Islet precursor cell (in vitro differentiated cells): ENCODE data around the gene TRIM25.
A peak's percentile ranks its signal among the peaks of the same experiment; 100 is the strongest.

Experiments used
- DNase-seq: peaks from one replicate; pipeline ENCODE4 v3.0.0-alpha.2; 2018

Gene TRIM25

GRCh38 chr17:56892333-56892732 is 21.5 kb downstream of the TRIM25 start:
- no peak for DNase-seq

DNA sequence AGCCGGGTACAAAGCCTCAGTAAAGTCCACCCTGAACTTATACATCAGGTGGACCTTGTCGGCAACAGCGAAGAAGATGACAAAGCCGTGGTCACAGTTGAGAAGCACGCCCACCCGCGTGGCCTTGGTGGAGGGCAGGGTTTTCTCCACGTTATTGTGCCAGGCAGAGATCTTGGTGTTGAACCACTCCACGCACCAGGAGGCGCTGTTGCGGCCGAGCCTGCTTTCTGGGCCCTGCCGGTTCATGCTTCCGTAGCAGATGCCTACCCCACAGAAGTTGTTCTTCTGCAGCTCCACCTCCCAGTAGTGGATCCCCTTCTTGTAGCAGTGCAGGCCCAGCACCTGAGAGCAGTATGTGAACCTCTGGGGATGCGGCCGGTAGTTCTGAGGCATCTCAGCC is 22.1 kb downstream of the TRIM25 start:
- peak; percentile 56 for DNase-seq

DNA sequence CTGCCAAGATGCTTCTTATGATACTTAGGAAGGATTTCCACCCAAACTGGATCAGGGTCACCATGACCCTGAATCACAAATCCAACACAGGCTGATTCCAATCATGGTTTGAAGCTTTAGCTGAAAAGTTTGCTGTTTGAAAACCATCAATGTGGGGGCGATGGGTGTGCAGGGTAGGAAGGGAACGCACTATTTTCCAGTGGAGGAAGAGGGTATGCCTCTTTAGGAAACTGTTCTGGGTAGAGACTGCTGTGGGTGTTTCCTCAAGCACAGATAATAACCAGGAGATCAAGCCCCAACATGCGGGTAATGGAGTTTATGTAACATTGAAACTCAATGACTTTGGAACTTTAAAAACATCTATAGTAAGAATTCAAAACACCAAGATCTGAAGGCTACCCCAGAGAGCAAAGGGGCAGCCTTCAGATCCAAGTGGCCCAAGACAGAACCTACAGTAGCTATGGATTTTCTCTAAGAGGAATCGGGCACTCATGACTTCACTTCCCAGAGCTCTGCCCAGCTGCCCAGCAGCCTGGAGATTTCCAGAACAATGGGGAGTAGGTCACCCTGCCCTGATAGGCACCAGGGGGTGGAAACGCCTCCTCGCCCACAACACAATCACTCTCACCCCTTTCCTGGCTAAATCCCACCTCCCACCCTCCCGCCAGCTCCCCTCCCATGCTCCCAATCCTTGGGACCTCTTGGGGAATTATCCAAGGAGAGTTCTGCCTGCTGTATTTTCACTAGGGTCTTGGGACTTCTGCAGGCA is 22.8 kb downstream of the TRIM25 start:
- peak; percentile 34 for DNase-seq

DNA sequence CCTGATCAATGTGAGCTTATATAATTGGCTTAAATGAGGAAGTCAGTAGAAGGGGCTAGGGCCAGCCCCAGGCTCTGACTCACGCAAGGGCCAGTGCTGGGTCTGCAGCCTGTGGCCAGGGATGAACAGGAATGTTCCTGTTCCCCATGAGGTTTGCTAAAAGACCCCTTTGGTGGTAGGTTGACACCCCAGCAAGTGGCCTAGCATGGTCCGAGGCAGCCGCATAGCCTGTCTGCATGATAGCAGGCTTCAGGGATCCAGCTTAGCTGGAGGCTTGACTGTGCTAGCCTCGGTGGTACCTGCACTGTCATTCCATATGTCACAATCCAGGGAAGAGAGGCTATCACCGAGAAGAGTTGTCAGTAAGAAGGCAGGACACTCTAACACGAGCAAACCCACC is 23.5 kb downstream of the TRIM25 start:
- DNase-seq, result peak; percentile 35

DNA sequence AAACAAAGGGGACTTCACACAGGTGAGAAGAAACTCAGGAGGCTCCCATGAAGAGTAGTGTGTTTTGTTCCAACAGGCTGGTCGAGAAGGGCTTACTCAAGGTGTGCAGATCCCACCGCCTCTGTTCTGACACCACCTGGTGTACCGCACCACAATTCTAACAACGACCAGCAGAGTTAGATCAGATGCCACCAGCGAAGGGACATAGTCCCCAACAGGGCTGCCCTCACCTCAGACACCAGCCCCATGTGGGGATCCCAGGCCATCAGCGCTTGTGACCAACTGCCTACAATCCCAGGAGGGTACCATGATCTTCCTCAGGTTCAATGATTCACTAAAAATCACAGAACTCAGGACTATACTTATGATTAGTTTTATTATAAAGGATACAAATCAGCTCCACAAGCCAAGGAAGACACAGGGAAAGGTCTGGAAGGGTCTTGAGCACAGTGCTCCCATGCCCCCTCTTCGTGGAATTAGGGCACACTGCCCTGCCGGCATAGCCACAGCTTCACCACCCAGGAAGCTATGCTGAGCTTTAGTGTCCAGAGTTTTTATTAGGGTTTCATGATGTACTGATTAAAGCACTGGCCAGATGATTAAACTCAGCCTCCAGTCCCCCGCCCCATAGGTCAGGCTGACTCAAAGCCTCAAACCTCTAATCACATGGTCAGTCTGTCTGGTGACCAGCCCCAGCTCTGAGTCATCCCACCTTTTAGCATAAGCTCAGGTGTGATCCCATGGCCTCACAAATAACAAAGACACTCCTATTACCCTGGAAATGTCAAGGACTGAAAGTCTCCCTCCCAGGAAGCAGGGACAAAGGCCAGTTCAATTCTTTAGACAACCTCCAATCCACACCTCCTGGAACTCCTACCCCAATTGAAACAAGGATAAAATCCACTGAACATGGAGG is 26.0 kb downstream of the TRIM25 start:
- DNase-seq, result peak; percentile 74

GRCh38 chr17:56887105-56887504 is 26.7 kb downstream of the TRIM25 start:
- DNase-seq, result no peak

GRCh38 chr17:56886288-56886731 is 27.5 kb downstream of the TRIM25 start:
- DNase-seq, result no peak

DNA sequence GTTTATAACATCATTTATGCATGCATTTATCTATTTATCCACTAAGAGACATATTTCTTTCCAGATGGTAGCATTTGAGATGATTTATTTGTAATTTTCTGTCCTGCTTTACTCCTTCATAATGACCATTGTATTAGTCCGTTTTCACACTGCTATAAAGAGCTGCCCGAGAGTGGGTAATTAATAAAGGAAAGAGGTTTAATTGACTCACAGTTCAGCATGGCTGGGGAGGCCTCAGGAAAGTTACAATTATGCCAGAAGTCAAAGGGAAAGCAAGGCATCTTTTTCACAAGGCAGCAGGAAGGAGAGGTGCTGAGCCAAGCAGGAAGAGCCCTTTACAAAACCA is 28.6 kb downstream of the TRIM25 start:
- DNase-seq, result no peak

- DNase-seq, result no peak
Measured at GRCh38 chr17:56884483-56885311, 29.2 kb downstream of the TRIM25 start.

GRCh38 chr17:56883616-56884015 is 30.2 kb downstream of the TRIM25 start:
- DNase-seq, result no peak

- DNase-seq, result peak; percentile 28
Measured at GRCh38 chr17:56881685-56882295, 32.1 kb downstream of the TRIM25 start.

DNA sequence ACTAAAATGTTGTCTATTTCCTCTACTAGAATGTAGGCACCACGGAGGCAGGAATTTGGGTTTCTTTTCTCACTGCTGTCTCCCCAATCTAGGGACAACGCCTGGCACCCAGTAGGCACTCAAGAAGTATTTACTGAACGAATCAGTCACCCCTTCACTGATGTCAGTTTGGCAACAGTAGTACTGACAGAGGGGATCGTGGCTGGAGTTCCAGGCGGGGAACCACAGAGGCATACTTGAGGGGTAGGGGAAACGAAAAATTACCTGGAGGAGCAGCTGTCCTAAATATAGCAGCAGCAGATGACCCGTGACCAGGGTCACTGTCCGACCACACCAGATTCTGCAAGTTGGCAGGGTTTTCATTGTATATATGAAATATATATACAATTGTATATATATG is 33.3 kb downstream of the TRIM25 start:
- peak; percentile 46 for DNase-seq

DNA sequence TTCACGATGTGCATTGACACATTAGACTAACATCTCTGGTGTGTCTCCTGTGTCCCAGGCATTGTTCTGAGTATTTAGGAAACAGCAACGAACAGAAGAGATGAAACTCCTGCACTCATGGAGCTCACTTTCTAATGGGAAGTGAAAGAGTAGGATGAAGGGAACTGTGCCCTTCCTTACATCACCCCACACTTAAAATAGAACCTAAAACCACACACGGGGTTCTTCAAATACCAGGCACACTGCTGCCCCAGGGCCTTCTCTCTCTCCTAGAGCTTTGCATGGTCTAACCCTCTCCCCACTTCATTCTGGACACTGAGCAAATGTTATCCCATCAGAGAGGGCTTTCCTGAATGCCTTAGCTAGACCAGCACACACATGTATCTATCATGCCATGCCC is 33.7 kb downstream of the TRIM25 start:
- DNase-seq, result no peak

DNA sequence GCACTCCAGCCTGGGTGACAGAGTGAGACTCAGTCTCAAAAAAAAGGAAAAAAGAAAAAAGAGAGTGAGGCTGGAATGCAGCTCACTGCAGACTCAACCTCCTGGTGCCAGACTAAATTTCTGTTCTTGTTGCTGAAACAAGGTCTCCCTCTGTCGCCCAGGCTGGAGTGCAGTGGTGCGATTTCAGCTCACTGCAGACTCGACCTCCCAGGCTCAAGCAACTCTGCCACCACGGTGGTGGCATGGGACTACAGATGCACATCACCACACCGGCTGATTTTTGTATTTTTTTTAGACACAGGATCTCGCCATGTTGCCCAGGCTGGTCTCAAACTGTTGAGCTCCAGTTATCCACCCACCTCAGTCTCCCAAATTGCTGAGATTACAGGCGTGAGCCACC is 34.6 kb downstream of the TRIM25 start:
- peak; percentile 44 for DNase-seq

GRCh38 chr17:56876766-56877179 is 37.1 kb downstream of the TRIM25 start:
- DNase-seq, result peak; percentile 48

- DNase-seq, result peak; percentile 79
Measured at GRCh38 chr17:56870081-56870651, 43.7 kb downstream of the TRIM25 start.

DNA sequence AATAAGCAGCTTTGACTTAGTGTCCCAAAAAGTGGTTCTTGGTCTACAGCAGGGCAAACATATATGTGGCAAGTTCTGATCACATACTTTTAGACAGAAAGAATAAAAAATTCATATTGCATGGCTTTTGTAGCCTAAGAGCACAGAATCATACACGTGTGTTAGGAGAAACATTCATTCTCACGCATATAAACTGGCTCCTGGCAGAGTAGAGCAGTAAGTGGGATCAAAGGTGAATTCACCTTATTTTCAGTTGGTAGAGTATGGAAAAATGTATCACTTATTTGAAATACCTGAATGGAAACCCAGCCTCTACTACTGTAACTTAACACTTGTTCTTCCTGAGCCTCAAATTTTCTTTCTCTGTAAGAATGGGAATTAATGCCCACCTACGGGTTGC is 45.1 kb downstream of the TRIM25 start:
- DNase-seq, result peak; percentile 13

- peak; percentile 94 for DNase-seq
Measured at GRCh38 chr17:56867948-56868376, 45.9 kb downstream of the TRIM25 start.

DNA sequence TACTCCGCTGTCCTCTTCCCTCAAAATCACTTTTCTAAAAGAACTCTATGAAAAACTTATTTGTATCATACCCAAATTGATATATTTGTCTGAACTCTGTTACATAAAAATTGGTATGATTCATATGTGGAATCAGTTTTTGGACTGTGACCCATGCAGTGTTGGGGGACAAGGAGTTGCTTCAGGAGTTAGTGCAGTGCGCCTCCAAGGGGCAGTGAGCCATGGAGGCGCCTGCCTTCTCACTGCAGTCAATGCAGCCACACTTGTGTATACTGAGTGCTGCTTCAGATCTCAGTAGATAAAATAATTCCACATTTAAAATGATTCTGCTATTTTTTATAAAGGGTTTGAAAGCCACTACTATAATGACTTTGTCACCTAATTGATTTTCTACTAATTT is 47.4 kb downstream of the TRIM25 start:
- no peak for DNase-seq

DNA sequence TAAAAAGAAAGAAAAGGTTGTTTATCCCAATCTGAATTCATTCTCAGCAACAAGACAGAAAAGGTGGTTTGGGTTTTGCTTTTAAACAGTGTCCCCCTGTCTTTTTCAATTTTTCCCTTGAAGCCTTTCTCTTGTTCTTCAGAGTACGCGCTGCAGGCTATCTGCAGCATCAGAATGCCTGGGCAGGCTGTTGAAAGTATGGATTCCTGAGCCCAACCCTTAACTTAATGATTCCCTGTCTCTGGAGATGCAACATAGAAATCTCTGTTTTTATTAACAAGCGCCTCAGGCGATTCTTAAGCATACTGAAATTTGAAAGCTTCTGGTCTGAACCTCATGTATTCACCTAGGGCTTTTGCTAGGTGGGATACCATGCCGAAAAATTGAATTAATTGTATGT is 47.8 kb downstream of the TRIM25 start:
- peak; percentile 87 for DNase-seq

DNA sequence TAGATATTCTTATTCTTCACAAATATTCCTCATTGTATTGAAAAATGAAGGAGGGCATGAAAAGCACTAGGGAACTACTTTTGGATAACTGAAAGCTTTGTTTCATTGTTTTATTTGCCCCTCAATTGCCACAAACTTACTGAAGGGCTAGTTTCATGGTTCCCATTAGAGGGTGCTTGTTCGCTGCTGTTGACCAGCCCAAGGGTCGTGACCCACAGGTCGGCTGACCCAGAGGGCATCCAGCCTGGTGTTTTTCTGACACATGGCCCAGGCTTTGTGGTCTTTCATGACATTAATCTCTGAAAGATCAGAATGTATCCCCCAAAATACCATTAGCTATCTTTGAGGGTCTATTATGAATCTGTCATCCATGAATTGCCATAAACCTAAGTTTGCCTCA is 49.9 kb downstream of the TRIM25 start:
- DNase-seq, result no peak

- no peak for DNase-seq
Measured at GRCh38 chr17:56861899-56862298, 52.0 kb downstream of the TRIM25 start.
